Fibroblast of upper back skin (primary cell): ENCODE data around the gene MRPS33.
"Not testable (repeated sequence)": the region's sequence is repeated elsewhere in the genome, so short reads cannot be mapped to it uniquely, and the experiment has no call there.

Experiments used
- DNase-seq: peaks from one replicate; pipeline ENCODE4 v3.0.0-alpha.2; 2013

The MRPS33 gene

DNA sequence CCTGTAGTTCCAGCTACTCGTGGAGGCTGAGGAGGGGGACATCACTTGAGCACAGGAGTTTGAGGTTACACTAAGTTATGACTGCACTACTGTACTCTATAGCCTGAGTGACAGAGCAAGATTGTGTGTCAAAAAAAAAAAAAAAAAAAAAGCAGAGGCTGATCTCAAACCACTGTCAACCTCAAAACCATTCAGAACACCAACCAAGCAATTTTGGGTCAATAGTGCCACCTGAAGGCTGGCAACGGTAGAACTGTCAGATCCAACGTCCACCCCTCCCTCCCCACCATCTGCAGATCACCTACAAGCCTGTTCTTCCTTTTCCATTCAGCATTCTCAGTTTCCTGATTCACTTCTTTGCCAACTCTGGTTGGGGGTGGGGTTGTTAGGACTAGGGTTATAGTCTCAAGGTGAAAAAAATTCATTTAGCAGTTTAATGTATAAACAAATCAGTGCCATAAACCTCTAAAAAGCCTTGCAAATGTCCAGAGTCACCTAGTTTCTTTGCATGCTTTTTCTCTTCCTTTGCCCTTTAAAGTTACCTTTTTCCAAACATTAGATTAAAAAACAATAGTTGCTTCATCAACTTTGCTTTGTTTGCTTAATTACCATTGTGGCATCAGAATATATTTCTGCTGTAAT, 2.6 kb downstream of the MRPS33 start:
- peak; percentile 61 for DNase-seq

DNA sequence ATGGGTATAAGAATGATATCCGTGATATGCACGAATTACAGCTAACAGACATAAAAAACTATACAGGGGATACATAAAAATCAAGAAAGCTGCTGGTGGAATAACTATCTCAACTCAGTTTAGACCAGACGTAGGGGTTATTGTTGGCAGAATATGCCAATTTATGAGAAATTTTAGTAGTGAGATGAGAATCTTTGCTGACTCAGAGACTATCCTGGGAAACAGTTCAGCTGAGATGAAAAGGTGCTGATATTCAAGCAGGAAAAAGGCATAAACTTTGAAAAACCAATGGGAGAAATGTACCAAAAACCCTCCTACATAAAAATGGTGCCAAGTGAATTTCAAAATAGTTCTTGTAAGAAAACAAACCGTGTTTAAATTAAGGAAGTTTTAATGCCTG, 3.3 kb downstream of the MRPS33 start:
- DNase-seq, result no peak

DNA sequence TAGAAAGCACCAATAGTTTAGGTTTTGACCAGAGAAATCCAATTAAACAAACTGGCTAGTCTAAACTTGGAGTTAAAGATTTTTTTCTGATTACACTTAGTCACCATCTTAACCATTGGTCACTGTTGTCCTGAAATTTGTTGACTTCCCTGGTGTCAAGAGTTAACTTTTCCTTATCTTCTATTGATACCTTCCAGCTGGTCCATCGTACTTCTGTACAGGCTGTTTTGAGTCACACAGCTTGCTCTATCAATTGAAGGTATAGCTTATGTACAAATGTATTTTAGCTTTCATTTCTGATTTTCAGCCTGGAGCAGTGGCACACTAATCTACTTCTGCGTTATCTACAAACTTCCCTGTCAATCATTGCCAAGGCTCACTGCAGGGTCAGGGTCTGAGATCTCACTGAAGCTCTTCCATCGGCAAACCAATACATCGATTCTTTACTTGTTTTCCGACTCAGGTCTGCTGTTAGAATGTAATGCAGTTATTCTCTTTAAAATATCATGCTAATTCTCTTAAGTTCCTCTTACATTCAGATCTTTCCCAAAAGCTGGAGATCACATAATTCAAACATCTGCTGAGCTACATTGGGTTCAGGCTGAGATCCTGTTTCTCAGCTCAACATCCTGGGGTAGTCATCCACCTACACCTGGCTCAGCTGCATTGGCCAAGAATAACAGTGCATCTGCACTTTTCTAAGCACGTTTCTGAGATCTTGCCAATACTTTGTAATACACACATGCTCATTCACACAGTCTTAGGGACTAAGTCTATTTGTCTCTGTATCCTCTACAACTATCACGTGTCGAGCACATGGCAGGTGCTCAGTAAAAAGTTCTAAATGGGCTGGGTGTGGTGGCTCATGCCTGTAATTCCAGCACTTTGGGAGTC, 11.3 kb downstream of the MRPS33 start:
- no peak for DNase-seq

DNA sequence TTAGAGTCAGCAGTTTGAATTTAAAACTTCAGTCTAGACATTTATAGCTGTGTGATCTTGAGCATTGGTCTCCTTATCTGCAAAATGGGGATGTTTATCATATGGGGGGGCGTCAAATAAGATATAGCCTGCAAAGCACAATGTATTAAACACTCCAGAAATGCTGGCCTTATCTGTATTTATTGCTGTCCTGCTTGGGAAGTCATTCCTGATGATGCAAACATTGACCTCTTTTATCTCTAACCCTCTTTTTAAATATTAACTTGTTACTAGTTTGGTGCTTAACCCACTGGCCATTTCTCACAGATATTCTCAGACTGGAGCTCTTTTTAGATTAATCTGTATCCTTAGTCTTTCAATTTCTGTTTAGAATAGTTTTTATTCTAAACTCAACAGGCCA, 13.2 kb downstream of the MRPS33 start:
- no peak for DNase-seq

DNA sequence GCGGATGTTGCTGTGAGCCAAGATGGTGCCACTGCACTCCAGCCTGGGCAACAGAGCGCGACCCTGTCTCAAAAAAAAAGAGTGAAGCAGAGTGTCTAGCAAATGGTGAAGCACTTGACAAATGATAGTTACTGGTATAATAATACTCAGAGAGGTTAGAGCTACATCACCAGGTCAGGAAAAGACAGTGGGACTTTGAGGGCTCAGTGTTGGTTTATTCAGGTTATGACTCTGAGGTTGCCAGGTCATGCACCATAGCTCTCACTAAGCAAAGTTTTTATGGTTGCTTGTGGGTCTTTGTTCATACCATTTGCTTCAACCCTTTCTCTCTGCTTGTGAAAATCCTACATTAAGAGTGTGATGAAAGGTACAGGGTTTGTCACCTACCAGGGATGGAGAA, 13.6 kb downstream of the MRPS33 start:
- DNase-seq, result no peak

DNA sequence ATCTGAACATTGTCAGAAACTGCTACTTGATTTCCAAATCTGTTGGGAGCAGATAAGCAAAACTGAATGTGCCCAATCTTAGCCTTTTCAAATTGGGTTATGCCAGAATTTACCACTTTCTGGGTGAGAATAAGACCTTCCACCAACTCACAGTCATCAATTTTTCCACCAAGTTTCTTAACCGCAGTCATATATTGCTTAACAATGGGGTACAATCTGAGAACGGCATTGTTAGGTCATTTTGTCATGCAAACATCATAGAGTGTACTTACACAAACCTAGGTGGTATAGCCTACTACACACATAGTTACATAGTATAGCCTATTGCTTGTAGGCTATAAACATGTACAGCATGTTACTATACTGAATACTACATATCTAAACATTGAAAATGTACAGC, 16.0 kb downstream of the MRPS33 start:
- DNase-seq, result no peak

DNA sequence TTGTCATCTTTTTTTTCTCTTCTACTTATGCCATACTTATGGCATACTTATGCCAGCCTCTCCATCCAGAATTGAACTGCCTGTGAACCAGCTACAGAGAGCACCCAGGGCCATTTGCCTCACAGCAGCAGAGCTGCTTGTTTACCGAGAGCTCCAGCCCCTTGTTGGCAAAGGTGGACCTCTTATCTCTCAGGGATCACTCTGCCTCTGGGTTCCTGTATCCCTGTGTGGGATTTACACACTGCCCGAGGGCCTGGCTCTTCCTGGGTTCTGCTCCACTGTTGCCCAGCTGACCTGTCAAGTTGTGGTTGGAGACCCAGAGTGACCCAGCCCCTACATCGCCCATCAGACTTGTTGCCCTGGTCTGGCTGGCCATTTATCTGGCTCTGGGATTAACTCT, 22.3 kb downstream of the MRPS33 start:
- DNase-seq, result no peak

DNA sequence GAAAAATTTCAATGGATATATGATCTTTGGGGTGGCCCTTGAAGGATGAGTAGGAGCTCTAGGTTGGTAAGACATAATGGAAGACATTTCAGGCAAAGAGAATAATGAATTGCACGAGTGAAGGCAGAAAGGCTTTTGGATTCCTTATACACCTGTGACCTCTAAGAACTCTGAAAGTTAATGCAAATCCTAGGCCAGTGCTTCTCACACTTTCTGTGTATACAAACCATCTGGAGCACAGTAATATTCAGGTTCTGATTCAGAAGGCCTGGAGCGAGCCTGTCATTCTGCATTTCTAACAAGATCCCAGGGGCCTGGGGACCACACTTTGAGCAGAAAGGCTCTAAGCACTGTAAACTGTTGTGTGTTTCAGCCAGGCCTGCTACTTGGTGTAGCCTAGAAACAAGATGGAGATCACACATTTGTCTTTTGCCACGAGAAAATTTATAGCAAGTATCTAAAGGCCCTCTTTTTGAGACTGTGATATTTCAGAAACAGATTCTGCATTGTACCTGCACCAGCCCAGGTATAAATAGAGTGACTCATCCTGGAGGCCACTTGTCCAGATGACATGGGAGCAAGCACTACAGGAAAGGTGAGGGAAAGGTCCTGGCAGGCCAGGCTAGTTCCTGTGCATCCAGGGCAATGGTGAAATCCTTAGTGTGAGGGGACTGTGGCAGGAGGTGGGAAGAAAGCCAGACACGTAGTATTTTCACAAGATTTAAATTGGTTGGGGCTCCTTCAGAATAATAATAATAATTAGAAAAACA, 24.4 kb downstream of the MRPS33 start:
- DNase-seq, result no peak

DNA sequence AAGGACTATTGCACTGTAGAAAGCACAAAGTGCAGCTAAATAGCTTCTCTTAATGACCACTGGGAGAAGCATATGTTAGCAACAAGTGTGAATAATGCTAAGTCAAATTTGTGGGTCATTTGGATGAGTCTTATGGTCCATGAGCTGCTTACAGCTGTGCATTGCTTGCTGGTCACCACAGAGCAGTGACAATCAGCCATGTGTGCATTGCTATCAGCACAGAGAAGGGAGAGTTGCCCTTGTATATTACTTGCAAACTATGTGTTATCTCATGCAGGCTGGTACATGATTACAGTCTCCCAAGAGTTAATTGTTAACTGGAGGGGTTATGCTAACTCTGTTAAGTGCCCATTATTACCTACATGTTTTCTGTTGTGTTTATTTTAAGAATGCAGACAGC, 25.7 kb downstream of the MRPS33 start:
- DNase-seq, result no peak

DNA sequence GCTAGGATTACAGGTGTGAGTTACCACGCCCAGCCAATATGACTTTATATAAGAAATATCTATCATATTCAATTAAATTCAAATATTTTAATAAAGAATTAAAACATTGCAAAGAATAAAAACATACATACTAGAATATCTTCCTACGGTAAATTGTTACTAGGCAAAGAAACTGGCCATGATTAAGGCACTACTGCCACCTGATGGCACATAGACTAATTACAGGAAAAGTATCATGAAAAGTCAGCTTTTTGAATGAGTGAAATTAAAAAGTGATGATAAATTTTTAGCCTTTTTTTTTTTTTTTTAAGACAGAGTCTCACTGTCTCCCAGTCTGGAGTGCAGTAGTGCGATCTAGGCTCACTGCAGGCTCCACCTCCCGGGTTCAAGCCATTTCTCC, 30.9 kb downstream of the MRPS33 start:
- no peak for DNase-seq

DNA sequence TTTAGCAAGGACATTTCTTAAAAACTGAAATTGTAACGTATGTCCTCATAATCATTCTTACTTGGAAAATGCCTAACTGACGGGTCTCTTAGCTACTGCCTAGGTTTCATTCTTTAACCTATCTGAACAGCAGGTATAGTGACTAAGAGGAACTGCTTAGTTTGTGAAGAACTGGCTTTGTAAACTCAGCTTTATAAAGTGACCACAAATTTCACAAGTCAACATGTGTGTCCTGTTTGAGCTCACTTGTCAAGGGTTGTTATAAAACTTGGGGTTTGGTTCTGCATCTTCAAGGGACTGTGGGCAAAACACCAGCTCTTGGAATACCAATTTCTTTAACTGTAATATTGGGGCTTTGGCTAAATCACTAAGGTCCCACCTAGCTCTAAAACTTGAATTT, 32.2 kb downstream of the MRPS33 start:
- DNase-seq, result no peak

DNA sequence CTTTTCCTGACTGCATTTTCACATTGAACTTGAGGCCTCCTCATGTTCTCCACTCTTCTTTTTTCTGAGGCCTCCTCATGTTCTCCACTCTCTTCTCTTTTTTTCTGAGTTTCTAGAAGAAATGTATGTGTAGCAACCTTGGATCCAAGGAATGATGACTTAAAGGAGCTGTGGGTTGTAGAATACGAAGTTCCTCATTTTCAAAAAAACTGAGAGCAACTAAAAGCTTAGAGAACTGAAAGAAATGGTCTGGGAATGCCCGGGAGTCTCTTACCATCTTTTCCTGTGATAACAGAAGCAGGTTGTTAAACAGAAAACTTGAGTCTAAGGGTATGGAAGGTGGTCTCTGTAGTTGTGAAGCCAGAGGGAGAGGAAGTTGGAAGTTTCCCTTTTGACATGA, 32.8 kb downstream of the MRPS33 start:
- no peak for DNase-seq

DNA sequence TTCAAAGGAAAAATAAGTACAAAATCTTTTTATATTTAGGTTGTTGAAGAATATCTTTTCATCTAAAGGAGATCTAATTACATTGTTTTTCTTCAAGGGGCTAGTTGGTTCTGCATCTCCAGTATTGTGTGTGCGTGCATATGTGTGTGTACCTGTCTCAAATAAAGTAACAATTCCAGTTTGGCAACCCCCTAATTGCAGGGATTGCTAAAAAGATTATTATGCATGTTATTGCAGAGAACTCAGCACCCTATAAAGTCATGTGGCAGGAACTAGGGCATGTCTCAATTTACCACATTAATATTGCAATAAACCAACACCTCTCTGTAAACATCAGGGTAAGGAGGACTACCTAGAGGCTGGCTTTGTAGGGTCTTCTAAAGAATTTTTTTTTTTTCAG, 37.0 kb downstream of the MRPS33 start:
- DNase-seq, result no peak

DNA sequence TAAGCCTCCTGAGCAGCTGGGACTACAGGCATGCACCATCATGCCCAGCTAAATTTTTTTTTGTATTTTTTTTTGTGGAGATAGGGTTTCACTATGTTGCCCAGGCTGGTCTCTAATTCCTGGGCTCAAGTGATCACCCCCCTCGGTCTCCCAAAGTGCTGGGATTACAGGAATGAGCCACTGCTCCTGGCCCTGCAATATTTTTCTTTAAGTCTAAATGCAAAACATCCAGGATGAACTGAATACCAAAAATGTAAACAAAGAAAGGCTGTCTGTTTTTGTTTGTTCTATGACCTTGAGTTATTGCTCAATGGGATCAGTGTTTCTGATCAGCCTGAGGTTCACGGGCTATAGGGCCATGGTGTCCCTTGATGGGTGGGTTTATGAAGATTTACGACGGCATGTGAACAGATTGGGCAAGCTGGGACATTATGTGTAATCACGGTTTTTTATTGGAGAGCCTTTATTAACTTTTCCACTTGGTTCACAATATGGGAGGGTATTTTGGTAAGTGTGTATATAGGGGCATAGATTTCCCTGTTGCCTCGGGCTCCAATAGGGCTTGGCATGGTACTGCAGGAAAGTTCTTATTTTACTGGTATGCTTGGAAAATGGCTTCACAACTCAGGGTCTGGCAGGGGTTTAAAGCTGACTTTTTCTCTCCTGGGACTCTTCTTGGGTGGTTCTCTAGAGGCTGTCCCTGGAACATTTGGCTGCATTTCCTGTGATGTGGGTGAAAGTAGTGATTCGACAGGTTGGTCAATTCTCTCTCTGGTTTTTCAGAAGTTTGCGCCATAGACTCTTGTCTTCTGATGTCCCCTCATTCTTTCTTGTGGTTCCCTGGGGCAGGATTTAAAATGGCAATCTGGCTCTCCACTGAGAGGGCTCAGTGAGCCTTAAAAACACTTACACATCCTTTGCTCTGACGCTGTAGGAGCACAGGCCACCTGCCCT, 41.6 kb downstream of the MRPS33 start:
- DNase-seq, result no peak

DNA sequence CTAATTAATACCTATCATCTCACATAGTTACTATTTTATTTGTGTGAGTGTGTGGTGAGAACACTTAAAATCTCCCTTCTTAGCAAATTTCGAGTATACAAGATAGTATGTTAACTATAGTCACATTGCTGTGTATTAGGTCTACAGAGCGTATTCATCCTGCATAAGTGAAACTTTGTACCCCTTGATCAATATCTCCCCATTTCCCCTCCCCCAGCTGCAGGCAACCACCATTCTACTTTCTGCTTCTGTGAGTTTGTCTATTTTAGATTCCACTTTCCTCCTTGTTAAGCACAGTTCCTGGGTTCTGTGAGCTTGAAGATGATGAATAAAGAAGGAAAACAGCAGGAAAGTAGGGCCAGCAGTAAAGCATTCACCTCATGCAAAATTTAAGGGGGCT, 42.4 kb downstream of the MRPS33 start:
- DNase-seq, result no peak

DNA sequence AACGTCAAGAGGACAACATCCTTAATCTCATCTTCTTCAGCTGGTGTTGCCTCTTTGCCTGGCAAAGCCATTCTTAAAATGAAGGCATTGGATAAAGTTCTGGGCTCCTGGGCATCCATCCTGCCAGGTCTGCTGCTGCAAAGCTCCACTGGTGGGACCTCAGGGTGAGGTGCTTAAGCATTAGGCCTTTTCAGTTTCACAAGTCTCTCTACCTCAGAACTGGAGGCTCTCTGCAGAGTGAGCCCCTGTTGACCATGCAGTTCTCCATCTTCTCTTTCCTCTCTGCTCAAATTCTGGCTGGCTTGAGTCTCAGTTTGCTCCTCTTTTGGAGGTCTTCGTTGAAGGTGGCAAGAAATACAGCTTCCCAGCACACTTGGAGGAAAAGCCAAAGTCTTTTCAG, 47.3 kb downstream of the MRPS33 start:
- no peak for DNase-seq

DNA sequence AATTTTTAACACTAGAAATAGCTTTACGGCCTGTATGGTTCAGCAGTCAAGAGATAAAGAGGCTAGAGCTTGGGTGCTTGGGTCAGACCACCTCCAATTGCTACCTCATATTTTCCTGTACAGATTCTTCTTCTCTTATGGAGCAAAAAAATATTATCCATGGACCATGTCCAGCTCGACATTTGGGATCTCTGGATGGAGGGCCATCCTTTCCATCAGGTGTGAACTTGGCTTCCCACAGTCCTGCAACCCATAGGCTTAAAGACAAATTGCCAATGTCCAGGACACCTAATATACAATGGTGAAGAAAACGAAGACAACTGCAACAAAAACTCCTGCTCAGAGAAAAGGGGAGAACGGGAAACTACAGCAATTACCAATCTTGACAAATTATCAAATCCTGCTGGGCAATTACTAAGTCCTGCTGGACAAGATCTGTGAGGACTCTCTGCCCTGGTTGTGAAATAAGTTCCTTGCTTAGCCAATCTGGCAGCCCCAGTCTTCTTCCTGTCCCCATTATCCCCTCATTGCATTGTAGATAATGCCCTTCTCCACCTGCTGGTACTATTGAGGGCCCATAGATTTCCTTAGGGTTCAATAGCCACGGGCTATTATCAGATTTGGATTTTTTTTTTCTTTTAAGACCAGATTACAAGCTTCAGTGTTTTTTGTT, 48.1 kb downstream of the MRPS33 start:
- DNase-seq, result no peak

DNA sequence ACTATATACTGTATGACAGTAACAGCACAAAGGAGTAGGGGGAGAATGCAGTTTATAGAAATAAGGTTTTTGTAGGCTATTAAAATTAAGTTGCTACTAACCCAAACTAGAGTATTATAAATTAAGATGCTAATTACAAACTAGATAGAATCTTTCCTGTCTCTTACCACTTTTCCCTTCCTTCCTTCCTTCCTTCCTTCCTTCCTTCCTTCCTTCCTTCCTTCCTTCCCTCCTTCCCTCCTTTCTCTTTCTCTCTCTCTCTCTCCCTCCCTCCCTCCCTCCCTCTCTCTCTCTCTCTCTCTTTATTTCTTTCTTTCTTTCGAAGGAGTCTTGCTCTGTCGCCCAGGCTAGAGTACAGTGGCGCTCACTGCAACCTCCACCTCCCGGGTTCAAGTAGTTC, 53.6 kb downstream of the MRPS33 start:
- DNase-seq, result no peak

DNA sequence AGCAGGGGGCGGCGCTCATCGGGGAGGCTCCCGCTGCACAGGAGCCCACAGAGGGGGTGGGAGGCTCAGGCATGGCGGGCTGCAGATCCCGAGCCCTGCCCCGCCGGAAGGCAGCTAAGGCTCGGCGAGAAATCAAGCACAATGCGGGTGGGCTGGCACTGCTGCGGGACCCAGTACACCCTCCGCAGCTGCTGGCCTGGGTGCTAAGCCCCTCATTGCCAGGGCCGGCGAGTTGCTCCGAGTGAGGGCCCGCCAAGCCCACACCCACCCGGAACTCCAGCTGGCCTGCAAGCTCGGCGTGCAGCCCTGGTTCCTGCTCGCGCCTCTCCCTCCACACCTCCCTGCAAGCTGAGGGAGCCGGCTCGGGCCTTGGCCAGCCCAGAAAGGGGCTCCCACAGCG, 57.8 kb downstream of the MRPS33 start:
- DNase-seq, result not testable (repeated sequence)
